HepG2 (cell line): Measurements from ENCODE around the gene RASA4B. TPM values are rescaled to one million over a fixed set of nuclear protein-coding genes. Genes with fewer than 3 reads are reported as not detected.

Experiments used
- ATAC-seq: fragments of 200-7000 bp; cut with Tn5 transposase; 3 replicates; pipeline ENCODE4 v1.9.1; 2020; ENCODE audit warnings: mild to moderate bottlenecking, moderate library complexity
- BruUV-seq: library from RNA; stranded (reverse); fragments of 400-500 nt; replicated peaks from 2 replicates; lab custom pipeline; 2021; lab: Mats Ljungman, UMichigan
- CTCF ChIA-PET: fragments of 300-600 bp; formaldehyde crosslinking; extraction: SDS; loops from one replicate; lab custom pipeline; 2021; ENCODE audit warnings: low total read pairs, inconsistent platforms, low intra/inter-chr PET ratio; lab: Yijun Ruan, JAX
- POLR2A ChIA-PET: fragments of 350-600 bp; sonication (Branson Sonifier 250); formaldehyde crosslinking; loops from one replicate; lab custom pipeline; 2020; ENCODE audit warnings: antibody characterized with exemption, inconsistent platforms; lab: Yijun Ruan, JAX
- DNase-seq: peaks from one replicate; pipeline ENCODE4 v3.0.0-alpha.2; 2015; ENCODE audit warnings: low spot score
- FAIRE-seq: peaks from 3 replicates; lab custom pipeline; 2011; peaks lifted over from hg19 to GRCh38; lab: Jason Lieb, UNC
- H2AFZ ChIP-seq: one replicate; pipeline ENCODE4 v1.6.1; 2011; ENCODE audit warnings: low read length, inconsistent platforms
- H3K27ac ChIP-seq: fragments of 300-600 bp; 3 replicates; pipeline ENCODE4 v1.8.0; 2011; ENCODE audit warnings: mixed run types, mild to moderate bottlenecking, mixed read lengths, low read length, inconsistent platforms; ENCODE audit not compliant: insufficient read depth; ENCODE audit errors: extremely low read length
- H3K27me3 ChIP-seq, 2 experiments: fragments of 200-600 bp in 1 of 2; 2 replicates in 1 of 2; 3 replicates in 1 of 2; pipeline versions ENCODE4 v1.6.0 to v1.8.0; 2011; ENCODE audit warnings: low read length in 2 of 2, mild to moderate bottlenecking in 2 of 2, moderate library complexity in 2 of 2, inconsistent platforms in 1 of 2; ENCODE audit not compliant: insufficient read depth in 2 of 2, control insufficient read depth in 1 of 2
- H3K36me3 ChIP-seq, 2 experiments: fragments of 200-600 bp in 1 of 2; replicated peaks in 1 of 2; 2 replicates in 1 of 2; 3 replicates in 1 of 2; pipeline versions ENCODE4 v1.5.1 to v1.8.0; 2011; ENCODE audit warnings: low read length in 2 of 2, inconsistent platforms in 1 of 2; ENCODE audit not compliant: insufficient read depth in 2 of 2, control insufficient read depth in 1 of 2
- H3K4me1 ChIP-seq: 2 replicates; pipeline ENCODE4 v1.5.1; 2012; ENCODE audit warnings: low read length, inconsistent platforms; ENCODE audit not compliant: insufficient read depth
- H3K4me2 ChIP-seq: 2 replicates; pipeline ENCODE4 v1.6.0; 2011; ENCODE audit warnings: low read depth, low read length, inconsistent platforms
- H3K4me3 ChIP-seq, 3 experiments: fragments of 200-600 bp in 1 of 3; sonication (generic), shearing (Covaris generic) in 1 of 3; replicated peaks in 1 of 3; 2 replicates each; pipeline ENCODE4 v1.5.1; 2011 to 2016; ENCODE audit warnings: low read length in 3 of 3, inconsistent platforms in 2 of 3, low read depth in 2 of 3, mild to moderate bottlenecking in 2 of 3, control low read depth in 1 of 3, mixed read lengths in 1 of 3; ENCODE audit not compliant: insufficient read depth in 1 of 3
- H3K79me2 ChIP-seq: one replicate; pipeline ENCODE4 v1.6.1; 2011; ENCODE audit warnings: low read length, inconsistent platforms; ENCODE audit not compliant: insufficient read depth
- H3K9ac ChIP-seq: 2 replicates; pipeline ENCODE4 v1.6.0; 2011; ENCODE audit warnings: mild to moderate bottlenecking, low read depth, low read length, inconsistent platforms; ENCODE audit not compliant: insufficient read depth
- H3K9me3 ChIP-seq: 2 replicates; pipeline ENCODE4 v1.5.1; 2012; ENCODE audit warnings: mild to moderate bottlenecking, low read length
- H4K20me1 ChIP-seq: 2 replicates; pipeline ENCODE4 v1.6.0; 2011; ENCODE audit warnings: inconsistent platforms, mild to moderate bottlenecking, low read length, moderate library complexity; ENCODE audit not compliant: insufficient read depth
- EP300 ChIP-seq, 3 experiments: sonication (generic) in 1 of 3; formaldehyde crosslinking in 1 of 3; IDR thresholded peaks; 2 replicates each; pipeline versions ENCODE4 v1.5.1 to v1.6.1; 2011 to 2020; ENCODE audit warnings: low read depth in 2 of 3, low read length in 2 of 3, borderline replicate concordance in 1 of 3, improper control_type of control experiment in 1 of 3, mild to moderate bottlenecking in 1 of 3, missing genetic modification reagents in 1 of 3, moderate library complexity in 1 of 3
- PAWR ChIP-seq: sonication (generic); formaldehyde crosslinking; IDR thresholded peaks from 2 replicates; pipeline ENCODE4 v1.4.0; 2020; ENCODE audit warnings: missing genetic modification reagents, mild to moderate bottlenecking, borderline replicate concordance
- SPEN ChIP-seq: sonication (generic); formaldehyde crosslinking; IDR thresholded peaks from 2 replicates; pipeline ENCODE4 v1.5.1; 2020; ENCODE audit warnings: low read depth, mild to moderate bottlenecking, missing genetic modification reagents
- SRY ChIP-seq: sonication (generic); formaldehyde crosslinking; IDR thresholded peaks from 2 replicates; pipeline ENCODE4 v1.8.0; 2022; ENCODE audit warnings: mild to moderate bottlenecking, missing genetic modification reagents
- TOPORS ChIP-seq: sonication (generic); formaldehyde crosslinking; IDR thresholded peaks from 2 replicates; pipeline ENCODE4 v1.8.0; 2023; ENCODE audit warnings: mild to moderate bottlenecking, missing genetic modification reagents
- ZNF10 ChIP-seq: sonication (generic); formaldehyde crosslinking; IDR thresholded peaks from 2 replicates; pipeline ENCODE4 v1.4.0; 2020; ENCODE audit warnings: mild to moderate bottlenecking, low read depth, missing genetic modification reagents, borderline replicate concordance
- ZNF552 ChIP-seq: sonication (generic); formaldehyde crosslinking; IDR thresholded peaks from 2 replicates; pipeline ENCODE4 v1.9.0; 2022; ENCODE audit warnings: missing genetic modification reagents, mild to moderate bottlenecking, borderline replicate concordance
- ZSCAN30 ChIP-seq: sonication (generic); formaldehyde crosslinking; IDR thresholded peaks from 2 replicates; pipeline ENCODE4 v1.5.0; 2020; ENCODE audit warnings: mild to moderate bottlenecking, missing genetic modification reagents
- ZSCAN5A ChIP-seq: sonication (generic); formaldehyde crosslinking; IDR thresholded peaks from 2 replicates; pipeline ENCODE4 v1.8.0; 2022; ENCODE audit warnings: mild to moderate bottlenecking, missing genetic modification reagents, borderline replicate concordance
- WGBS: methylation state at CpG from one replicate; pipeline ENCODE4 v1.1.6; 2017; ENCODE audit warnings: low lambda C conversion rate; 5-methylcytosine and 5-hydroxymethylcytosine counted together
- in situ Hi-C: cut with HindIII; loops from 2 replicates; pipeline ENCODE4 v1.10.0; 2017; ENCODE audit warnings: low pct_unique_long_range_greater_than_20kb; ENCODE audit not compliant: extremely low pct_ligation_motif_present
- intact Hi-C: fragments of 100-400 bp; cut with micrococcal nuclease; formaldehyde crosslinking; loops from one replicate; pipeline ENCODE4 v1.10.0; 2022; ENCODE audit not compliant: unreplicated experiment
- polyA plus RNA-seq, 8 experiments: library from polyadenylated mRNA; depleted of rRNA in 3 of 8; stranded (reverse) in 7 of 8; unstranded in 1 of 8; fragments of >200 nt; fragmentation: Illumina TruSeq in 4 of 8; extraction: Trizol in 4 of 8; gene quantifications; 2 replicates each; pipeline versions ENCODE4 v1.2.1 to v1.2.3, GENCODE V29; 2011 to 2016; ENCODE audit warnings: low read depth in 4 of 8, missing spikeins in 1 of 8, mixed read lengths in 1 of 8; ENCODE audit not compliant: insufficient read depth in 1 of 8
- total RNA-seq, 5 experiments: library from RNA; depleted of rRNA; stranded (reverse); fragments of >200 nt; fragmentation: Illumina TruSeq; extraction: Trizol; gene quantifications; 2 replicates each; pipeline ENCODE4 v1.2.3, GENCODE V29; 2016; ENCODE audit warnings: low read depth in 1 of 5
- TF ChIP-seq, protein P1 (sequence below): IDR thresholded peaks from 2 replicates; pipeline ENCODE4 v1.6.1; 2016; ENCODE audit warnings: low read depth, missing genetic modification reagents, missing compliant biosample characterization

The RASA4B gene
- total and polyA plus RNA-seq, 2 of the 13 experiments (the other 11 are each of a cell fraction or from before 2014, with no cell fraction given): 0.82 to 1.3 TPM

DNA sequence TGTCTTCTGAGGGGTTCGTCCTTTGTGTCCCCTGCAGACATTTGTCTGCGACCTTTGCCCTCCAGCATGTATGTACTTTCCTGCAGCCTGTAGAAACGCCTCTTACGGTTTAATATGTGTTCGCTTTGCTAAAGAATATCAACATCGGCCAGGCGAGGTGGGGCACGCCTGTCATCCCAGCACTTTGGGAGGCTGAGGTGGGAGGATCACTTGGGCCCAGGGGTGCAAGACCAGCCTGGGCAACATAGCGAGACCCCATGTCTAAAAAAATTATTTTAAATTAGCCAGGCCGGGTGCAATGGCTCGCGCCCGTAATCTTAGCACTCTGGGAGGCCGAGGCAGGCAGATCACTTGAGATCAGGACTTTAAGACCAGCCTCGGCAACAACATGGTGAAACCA, 68.4 kb downstream of the RASA4B start (continued):
- TF ChIP-seq, protein P1, sequence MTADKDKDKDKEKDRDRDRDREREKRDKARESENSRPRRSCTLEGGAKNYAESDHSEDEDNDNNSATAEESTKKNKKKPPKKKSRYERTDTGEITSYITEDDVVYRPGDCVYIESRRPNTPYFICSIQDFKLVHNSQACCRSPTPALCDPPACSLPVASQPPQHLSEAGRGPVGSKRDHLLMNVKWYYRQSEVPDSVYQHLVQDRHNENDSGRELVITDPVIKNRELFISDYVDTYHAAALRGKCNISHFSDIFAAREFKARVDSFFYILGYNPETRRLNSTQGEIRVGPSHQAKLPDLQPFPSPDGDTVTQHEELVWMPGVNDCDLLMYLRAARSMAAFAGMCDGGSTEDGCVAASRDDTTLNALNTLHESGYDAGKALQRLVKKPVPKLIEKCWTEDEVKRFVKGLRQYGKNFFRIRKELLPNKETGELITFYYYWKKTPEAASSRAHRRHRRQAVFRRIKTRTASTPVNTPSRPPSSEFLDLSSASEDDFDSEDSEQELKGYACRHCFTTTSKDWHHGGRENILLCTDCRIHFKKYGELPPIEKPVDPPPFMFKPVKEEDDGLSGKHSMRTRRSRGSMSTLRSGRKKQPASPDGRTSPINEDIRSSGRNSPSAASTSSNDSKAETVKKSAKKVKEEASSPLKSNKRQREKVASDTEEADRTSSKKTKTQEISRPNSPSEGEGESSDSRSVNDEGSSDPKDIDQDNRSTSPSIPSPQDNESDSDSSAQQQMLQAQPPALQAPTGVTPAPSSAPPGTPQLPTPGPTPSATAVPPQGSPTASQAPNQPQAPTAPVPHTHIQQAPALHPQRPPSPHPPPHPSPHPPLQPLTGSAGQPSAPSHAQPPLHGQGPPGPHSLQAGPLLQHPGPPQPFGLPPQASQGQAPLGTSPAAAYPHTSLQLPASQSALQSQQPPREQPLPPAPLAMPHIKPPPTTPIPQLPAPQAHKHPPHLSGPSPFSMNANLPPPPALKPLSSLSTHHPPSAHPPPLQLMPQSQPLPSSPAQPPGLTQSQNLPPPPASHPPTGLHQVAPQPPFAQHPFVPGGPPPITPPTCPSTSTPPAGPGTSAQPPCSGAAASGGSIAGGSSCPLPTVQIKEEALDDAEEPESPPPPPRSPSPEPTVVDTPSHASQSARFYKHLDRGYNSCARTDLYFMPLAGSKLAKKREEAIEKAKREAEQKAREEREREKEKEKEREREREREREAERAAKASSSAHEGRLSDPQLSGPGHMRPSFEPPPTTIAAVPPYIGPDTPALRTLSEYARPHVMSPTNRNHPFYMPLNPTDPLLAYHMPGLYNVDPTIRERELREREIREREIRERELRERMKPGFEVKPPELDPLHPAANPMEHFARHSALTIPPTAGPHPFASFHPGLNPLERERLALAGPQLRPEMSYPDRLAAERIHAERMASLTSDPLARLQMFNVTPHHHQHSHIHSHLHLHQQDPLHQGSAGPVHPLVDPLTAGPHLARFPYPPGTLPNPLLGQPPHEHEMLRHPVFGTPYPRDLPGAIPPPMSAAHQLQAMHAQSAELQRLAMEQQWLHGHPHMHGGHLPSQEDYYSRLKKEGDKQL (CRISPR knock-in tag): no peak

DNA sequence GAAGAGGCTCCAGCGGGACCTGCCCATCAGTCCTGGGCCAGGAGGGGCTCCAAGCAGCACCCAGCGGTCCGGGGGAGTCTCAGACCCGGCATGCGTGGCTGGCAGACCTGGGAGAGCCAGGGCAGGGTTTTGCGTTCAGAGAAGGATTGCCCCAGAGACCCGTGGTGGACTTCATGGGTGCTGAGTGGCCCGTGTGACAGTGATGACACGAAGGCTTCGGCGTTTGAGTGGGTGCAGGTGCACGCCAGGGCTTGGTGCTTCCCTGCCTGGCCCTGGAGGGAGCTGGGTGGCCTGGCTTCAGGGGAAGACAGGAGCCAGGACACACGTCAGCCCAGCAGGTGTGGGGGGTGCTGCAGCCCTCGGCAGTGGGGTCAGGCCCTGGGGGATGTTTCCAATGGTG, 70.3 kb downstream of the RASA4B start:
- H3K4me1 ChIP-seq: peaks cover 16% of the 10 kb centered on the region
- no TSS peak for BruUV-seq
- no peak overlapping the region for H3K9ac ChIP-seq
- no peaks in the 10 kb centered on the region for H3K79me2 ChIP-seq
- no peak overlapping the region for H3K27ac ChIP-seq
- no peak overlapping the region for H3K4me2 ChIP-seq
- no peak overlapping the region for H3K4me3 ChIP-seq
- 94% methylated on average over 9 of the region's 14 CpGs for WGBS
- H3K36me3 ChIP-seq: no peaks in the 10 kb centered on the region
- DNase-seq: no peak
- CTCF ChIA-PET: no interaction called here
- ATAC-seq: no peak
- FAIRE-seq: no peak
- H3K27me3 ChIP-seq: no peaks in the 10 kb centered on the region
- in situ Hi-C loops: no loop called here
- intact Hi-C loops: no loop called here
- H4K20me1 ChIP-seq: no peaks in the 10 kb centered on the region
- H2AFZ ChIP-seq: no peak overlapping the region
- TF ChIP-seq SPEN (CRISPR knock-in tag) (no peak), PAWR (no peak), ZSCAN30 (no peak), ZNF10 (CRISPR knock-in tag) (no peak), SRY (CRISPR knock-in tag) (no peak), ZNF552 (CRISPR knock-in tag) (no peak), ZSCAN5A (CRISPR knock-in tag) (no peak), EP300 (IDR thresholded peaks at IDR 0.05; ENCODE audit: low read depth in 2 of 2, low read length in 2 of 2) (no peak), EP300 (CRISPR knock-in tag; IDR thresholded peaks at IDR 0.05; ENCODE audit: borderline replicate concordance) (no peak), TOPORS (CRISPR knock-in tag) (no peak)
- H3K9me3 ChIP-seq: no peaks in the 10 kb centered on the region
- POLR2A ChIA-PET: no interaction called here
